GM23248 (cell line): ENCODE measurements around the gene MAPKBP1.

ENCODE experiments used
- EZH2 ChIP-seq: fragments of 200-600 bp; sonication (generic); IDR thresholded peaks from 2 replicates; pipeline ENCODE4 v1.6.1; 2018; ENCODE audit warnings: antibody characterized with exemption, mild to moderate bottlenecking; ENCODE audit not compliant: insufficient read depth, poor library complexity, severe bottlenecking
- EZH2phosphoT487 ChIP-seq: fragments of 200-600 bp; sonication (generic); IDR thresholded peaks from 2 replicates; pipeline ENCODE4 v1.6.1; 2018; ENCODE audit warnings: antibody characterized with exemption, moderate library complexity, mild to moderate bottlenecking, low read depth; ENCODE audit not compliant: insufficient read depth

GRCh38 chr15:41809526-41810220, 35.4 kb downstream of the MAPKBP1 start:
- no peak for TF ChIP-seq EZH2
- TF ChIP-seq EZH2phosphoT487, result no peak
